ENCODE data around the gene LYRM1. TPM values are rescaled to one million over a fixed set of nuclear protein-coding genes. Genes with fewer than 3 reads are reported as not detected.

The LYRM1 gene
- total and polyA plus RNA-seq, 3 donors from 2014 or later: 30.2 to 87.2 (median 43.0) TPM

- Histone ChIP-seq H3K4me3 (no peak overlapping the region), H3K27me3 (no peaks in the 10 kb centered on the region), H3K4me1 (no peaks in the 10 kb centered on the region), H3K9me3 (no peaks in the 10 kb centered on the region), H3K36me3 (ENCODE audit: low read depth, missing control alignments) (no peaks in the 10 kb centered on the region), H3K27ac (no peak overlapping the region)
- no peak for DNase-seq
- intact Hi-C loops (cut with DNase I; ENCODE audit: low total_unique reads): no loop called here
- TF ChIP-seq, protein P1, sequence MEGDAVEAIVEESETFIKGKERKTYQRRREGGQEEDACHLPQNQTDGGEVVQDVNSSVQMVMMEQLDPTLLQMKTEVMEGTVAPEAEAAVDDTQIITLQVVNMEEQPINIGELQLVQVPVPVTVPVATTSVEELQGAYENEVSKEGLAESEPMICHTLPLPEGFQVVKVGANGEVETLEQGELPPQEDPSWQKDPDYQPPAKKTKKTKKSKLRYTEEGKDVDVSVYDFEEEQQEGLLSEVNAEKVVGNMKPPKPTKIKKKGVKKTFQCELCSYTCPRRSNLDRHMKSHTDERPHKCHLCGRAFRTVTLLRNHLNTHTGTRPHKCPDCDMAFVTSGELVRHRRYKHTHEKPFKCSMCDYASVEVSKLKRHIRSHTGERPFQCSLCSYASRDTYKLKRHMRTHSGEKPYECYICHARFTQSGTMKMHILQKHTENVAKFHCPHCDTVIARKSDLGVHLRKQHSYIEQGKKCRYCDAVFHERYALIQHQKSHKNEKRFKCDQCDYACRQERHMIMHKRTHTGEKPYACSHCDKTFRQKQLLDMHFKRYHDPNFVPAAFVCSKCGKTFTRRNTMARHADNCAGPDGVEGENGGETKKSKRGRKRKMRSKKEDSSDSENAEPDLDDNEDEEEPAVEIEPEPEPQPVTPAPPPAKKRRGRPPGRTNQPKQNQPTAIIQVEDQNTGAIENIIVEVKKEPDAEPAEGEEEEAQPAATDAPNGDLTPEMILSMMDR (IDR thresholded peaks at IDR 0.05): no peak
- no peak for TF ChIP-seq POLR2A (IDR thresholded peaks at IDR 0.05)
- WGBS, 2 donors: 100% methylated on average over 1 of the region's 1 CpG
Measured at GRCh38 chr16:20887207-20887606, 13.4 kb upstream of the LYRM1 start.

- TF ChIP-seq POLR2A (IDR thresholded peaks at IDR 0.05): no peak
- TF ChIP-seq, protein P1 (IDR thresholded peaks at IDR 0.05): no peak
- Histone ChIP-seq H3K4me1 (no peaks in the 10 kb centered on the region), H3K9me3 (no peaks in the 10 kb centered on the region), H3K36me3 (ENCODE audit: low read depth, missing control alignments) (no peaks in the 10 kb centered on the region), H3K27me3 (no peaks in the 10 kb centered on the region), H3K4me3 (no peak overlapping the region), H3K27ac (no peak overlapping the region)
- DNase-seq: no peak
- intact Hi-C loops (cut with DNase I; ENCODE audit: low total_unique reads): no loop called here
- WGBS, 2 donors: 91 to 94% methylated on average over 4 of the region's 4 CpGs
Measured at GRCh38 chr16:20889625-20890275, 10.8 kb upstream of the LYRM1 start.

DNA sequence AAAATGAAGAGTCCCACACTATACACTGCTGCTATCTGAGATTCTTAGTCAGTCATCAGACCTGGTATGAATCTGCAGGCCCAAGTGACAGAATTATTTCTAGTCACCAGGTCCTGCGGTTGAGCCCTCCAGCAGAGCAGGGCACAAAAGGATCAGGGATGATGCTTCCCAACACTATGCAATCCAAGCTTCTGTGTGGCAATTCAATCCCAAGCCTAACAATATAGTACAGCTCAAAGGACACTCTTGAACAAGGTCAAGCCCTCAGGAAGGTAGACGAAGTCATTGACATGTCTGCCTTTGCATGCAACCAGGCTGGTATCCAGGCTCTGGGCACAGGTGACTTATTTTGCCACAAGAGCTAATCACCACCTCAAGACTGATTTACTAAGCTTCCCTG, 6.2 kb upstream of the LYRM1 start:
- 86 to 97% methylated on average over 2 of the region's 2 CpGs for WGBS, 2 donors
- Histone ChIP-seq H3K36me3 (ENCODE audit: low read depth, missing control alignments) (no peaks in the 10 kb centered on the region), H3K4me3 (no peak overlapping the region), H3K27me3 (no peaks in the 10 kb centered on the region), H3K4me1 (peaks cover 21% of the 10 kb centered on the region), H3K27ac (no peak overlapping the region), H3K9me3 (no peaks in the 10 kb centered on the region)
- no peak for DNase-seq
- intact Hi-C loops (cut with DNase I; ENCODE audit: low total_unique reads): no loop called here
- TF ChIP-seq, protein P1 (IDR thresholded peaks at IDR 0.05): no peak
- no peak for TF ChIP-seq POLR2A (IDR thresholded peaks at IDR 0.05)

GRCh38 chr16:20897253-20897897, 3.2 kb upstream of the LYRM1 start:
- intact Hi-C loops (cut with DNase I; ENCODE audit: low total_unique reads): no loop called here
- DNase-seq: no peak
- H3K4me3 ChIP-seq: no peak overlapping the region
- H3K4me1 ChIP-seq: peaks cover 26% of the 10 kb centered on the region
- TF ChIP-seq, protein P1 (IDR thresholded peaks at IDR 0.05): no peak
- TF ChIP-seq POLR2A (IDR thresholded peaks at IDR 0.05): no peak
- H3K27me3 ChIP-seq: no peaks in the 10 kb centered on the region
- no peak overlapping the region for H3K27ac ChIP-seq
- no peaks in the 10 kb centered on the region for H3K36me3 ChIP-seq (ENCODE audit: low read depth, missing control alignments)
- no peaks in the 10 kb centered on the region for H3K9me3 ChIP-seq
- 70 to 76% methylated on average over 4 of the region's 4 CpGs for WGBS, 2 donors

DNA sequence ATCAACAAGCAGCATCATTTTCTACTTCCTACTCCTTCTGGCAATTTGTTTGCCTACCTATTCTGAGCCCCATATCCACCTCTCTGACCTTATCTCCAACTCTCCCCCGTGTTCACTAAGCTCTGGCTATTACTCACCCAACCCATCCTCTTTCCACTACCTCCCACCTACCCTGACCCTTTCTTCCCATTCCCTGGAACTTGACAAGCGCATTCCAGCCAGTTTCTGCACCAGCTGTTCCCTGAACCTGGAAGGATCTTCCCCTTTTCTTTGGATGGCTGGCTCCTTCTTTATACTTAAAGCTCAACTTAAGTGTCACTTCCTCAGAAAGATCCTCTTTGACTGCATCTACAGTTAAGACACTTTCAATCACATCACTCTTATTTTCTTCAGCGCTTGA, 2.6 kb upstream of the LYRM1 start:
- no peaks in the 10 kb centered on the region for H3K27me3 ChIP-seq
- WGBS, 2 donors: 64 to 68% methylated on average over 3 of the region's 3 CpGs
- intact Hi-C loops (cut with DNase I; ENCODE audit: low total_unique reads): no loop called here
- no peak overlapping the region for H3K4me3 ChIP-seq
- H3K9me3 ChIP-seq: no peaks in the 10 kb centered on the region
- H3K36me3 ChIP-seq (ENCODE audit: low read depth, missing control alignments): no peaks in the 10 kb centered on the region
- no peak overlapping the region for H3K27ac ChIP-seq
- H3K4me1 ChIP-seq: peaks cover 26% of the 10 kb centered on the region
- no peak for DNase-seq
- TF ChIP-seq POLR2A (IDR thresholded peaks at IDR 0.05): no peak
- TF ChIP-seq, protein P1 (IDR thresholded peaks at IDR 0.05): no peak

All from testis (tissue), 3 donors.